NB4 (cell line): ENCODE measurements around the gene HBE1.

ENCODE experiments used
- DNase-seq: peaks from one replicate; pipeline ENCODE4 v3.0.0; 2010; ENCODE audit warnings: low read depth
- H3K4me3 ChIP-seq: one replicate; pipeline ENCODE4 v1.5.1; 2011; ENCODE audit warnings: mild to moderate bottlenecking, low read depth, low read length, moderate library complexity
- CTCF ChIP-seq: IDR thresholded peaks from one replicate; pipeline ENCODE4 v1.5.1; 2012; ENCODE audit warnings: low read depth, low read length
- MYC ChIP-seq: IDR thresholded peaks from 2 replicates; pipeline ENCODE4 v1.6.1; 2011; ENCODE audit warnings: low read depth, low read length
- POLR2A ChIP-seq: IDR thresholded peaks from 2 replicates; pipeline ENCODE4 v1.6.1; 2011; ENCODE audit warnings: mild to moderate bottlenecking; ENCODE audit not compliant: insufficient read length; ENCODE audit errors: extremely low read depth
- TF ChIP-seq, protein P1 (sequence below): IDR thresholded peaks from 2 replicates; pipeline ENCODE4 v1.6.1; 2011; ENCODE audit warnings: low read depth, low read length

The HBE1 gene

GRCh38 chr11:5224538-5225479 is 44.9 kb downstream of the HBE1 start:
- TF ChIP-seq, protein P1, sequence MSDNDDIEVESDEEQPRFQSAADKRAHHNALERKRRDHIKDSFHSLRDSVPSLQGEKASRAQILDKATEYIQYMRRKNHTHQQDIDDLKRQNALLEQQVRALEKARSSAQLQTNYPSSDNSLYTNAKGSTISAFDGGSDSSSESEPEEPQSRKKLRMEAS = no peak
- no peak for TF ChIP-seq MYC
- no peak for TF ChIP-seq POLR2A
- TF ChIP-seq CTCF = no peak
- DNase-seq = no peak
- no peak overlapping the region for H3K4me3 ChIP-seq

- TF ChIP-seq CTCF = no peak
- TF ChIP-seq, protein P1 = no peak
- no peak for TF ChIP-seq POLR2A
- TF ChIP-seq MYC = no peak
- no peak for DNase-seq
Measured at GRCh38 chr11:5223686-5224085, 46.1 kb downstream of the HBE1 start.

DNA sequence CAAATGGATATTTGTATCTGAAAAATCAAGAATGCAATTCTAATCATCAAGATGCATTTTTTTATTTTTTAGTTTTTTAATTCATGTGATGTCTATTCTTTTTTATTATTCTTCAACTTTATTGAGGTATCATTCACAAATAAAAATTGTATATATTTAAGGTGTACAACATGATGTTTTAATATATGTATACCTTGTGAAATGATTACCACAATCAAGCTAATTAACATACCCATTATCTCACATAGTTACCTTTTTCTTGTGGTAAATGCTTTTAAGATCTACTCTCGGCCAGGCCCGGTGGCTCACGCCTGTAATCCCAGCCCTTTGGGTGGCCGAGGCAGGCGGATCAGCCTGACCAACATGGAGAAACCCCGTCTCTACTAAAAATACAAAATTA is 46.6 kb downstream of the HBE1 start:
- H3K4me3 ChIP-seq = no peak overlapping the region
- TF ChIP-seq POLR2A (no peak), MYC (no peak), CTCF (no peak)
- TF ChIP-seq, protein P1 = no peak
- DNase-seq = no peak

More at GRCh38 chr11:5223686-5224085, 46.1 kb downstream of the HBE1 start:
- no peak overlapping the region for H3K4me3 ChIP-seq
